ENCODE data around the gene GCN1.

GCN1 gene

DNA sequence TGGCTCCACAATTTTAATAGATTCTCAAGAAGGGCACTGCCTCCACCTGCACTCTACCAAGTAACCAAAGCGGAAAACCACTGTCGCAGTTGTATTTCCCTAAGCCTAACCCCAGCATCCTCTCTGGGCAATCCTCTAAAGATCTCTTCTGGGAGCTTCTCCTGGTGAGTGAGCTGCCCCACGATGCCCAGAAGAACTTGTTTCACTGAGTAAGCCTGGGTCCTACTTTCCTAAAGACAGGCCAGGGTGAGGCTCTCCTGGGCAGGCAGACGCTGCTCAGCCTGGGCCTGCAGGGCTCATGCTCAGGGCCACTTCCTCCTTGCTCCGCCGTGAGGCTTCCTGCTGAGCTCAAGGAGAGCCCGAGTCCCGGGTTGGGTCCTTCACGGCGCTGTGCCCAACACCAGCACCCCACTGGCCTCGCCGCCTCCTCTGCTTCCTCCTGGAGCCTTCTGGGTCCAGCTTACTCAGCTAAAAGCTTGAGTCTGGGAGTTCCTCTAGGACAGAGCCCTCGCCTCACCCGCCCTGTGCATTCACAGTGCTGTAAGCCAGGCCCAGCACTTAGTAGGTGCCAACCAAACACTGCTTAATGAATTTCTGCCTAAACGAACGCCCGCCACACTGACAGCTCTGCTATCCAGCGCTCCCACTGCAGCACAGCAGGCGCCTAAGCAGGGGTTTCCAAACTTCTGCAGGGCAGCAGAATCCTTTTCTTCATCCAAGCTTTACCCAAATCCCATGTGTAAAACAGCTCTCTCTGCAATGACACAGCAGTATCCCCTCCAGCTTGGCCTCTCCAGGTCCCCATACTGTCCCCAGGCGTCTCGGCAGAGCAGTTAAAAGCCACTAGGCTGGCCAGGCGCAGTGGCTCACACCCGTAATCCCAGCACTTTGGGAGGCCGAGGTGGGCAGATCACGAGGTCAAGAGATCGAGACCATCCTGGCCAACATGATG, 83.7 kb downstream of the GCN1 start:
- Histone ChIP-seq H3K4me3 (ENCODE audit: low read length) (peak overlapping the region; percentile 64), H3K79me2 (ENCODE audit: low read length) (peaks cover 92% of the 10 kb centered on the region), H3K27ac (ENCODE audit: low read length) (peak overlapping the region; percentile 57), H3K4me2 (ENCODE audit: low read length) (peak overlapping the region; percentile 83), H3K36me3 (replicated peaks; ENCODE audit: low read depth, low read length) (peaks cover 19% of the 10 kb centered on the region), H3K27me3 (ENCODE audit: low read depth, low read length) (no peaks in the 10 kb centered on the region), H3K9ac (ENCODE audit: low read length) (peak overlapping the region; percentile 58), H3K4me1 (ENCODE audit: low read length) (peaks cover 26% of the 10 kb centered on the region), H3K9me3 (ENCODE audit: insufficient read depth, low read length) (no peaks in the 10 kb centered on the region), H2AFZ (ENCODE audit: low read depth, low read length) (no peak overlapping the region), H4K20me1 (ENCODE audit: insufficient read depth, low read length) (peaks cover 58% of the 10 kb centered on the region)
- TF ChIP-seq EZH2phosphoT487 (IDR thresholded peaks at IDR 0.05; ENCODE audit: low read depth) (no peak), CTCF (IDR thresholded peaks at IDR 0.05; ENCODE audit: low read depth, low read length) (0 out of 2 replicates have a peak, but pooled peaks have one; percentile 4)

DNA sequence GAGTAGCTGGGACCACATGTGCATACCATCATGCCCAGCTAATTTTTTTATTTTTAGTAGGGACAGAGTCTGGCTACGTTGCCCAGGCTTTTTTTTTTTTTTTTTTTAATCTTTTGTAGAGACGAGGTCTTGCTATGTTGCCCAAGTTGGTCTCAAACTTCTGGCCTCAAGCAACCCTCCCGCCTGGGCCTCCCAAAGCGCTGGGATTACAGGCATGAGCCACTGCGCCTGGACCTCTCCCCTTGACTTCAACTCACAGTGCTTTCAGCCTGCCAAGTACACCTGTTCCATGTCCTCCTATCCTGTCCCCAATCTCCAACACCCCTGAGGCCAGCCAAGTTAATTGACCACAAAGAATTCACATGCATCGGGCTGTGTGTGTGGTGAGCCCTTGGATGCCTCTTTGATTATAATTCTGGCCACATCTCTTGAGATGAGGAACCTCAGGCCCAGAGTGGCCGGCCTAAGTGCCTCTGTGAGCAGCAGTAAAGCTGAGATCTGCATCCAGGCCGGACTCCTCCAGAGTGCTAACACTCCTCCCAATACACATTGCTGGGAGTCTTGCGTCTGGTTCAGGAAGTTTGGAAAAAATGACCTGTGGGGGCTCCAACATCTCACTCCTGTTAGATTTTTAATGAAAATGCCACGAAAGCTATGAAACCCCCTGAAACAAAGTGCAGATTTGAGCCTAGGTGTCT, 84.8 kb downstream of the GCN1 start:
- TF ChIP-seq CTCF (IDR thresholded peaks at IDR 0.05; ENCODE audit: low read depth, low read length) = no peak
- TF ChIP-seq EZH2phosphoT487 (IDR thresholded peaks at IDR 0.05; ENCODE audit: low read depth) = no peak
- Histone ChIP-seq H3K27me3 (ENCODE audit: low read depth, low read length) (no peaks in the 10 kb centered on the region), H3K79me2 (ENCODE audit: low read length) (peaks cover 89% of the 10 kb centered on the region), H3K36me3 (replicated peaks; ENCODE audit: low read depth, low read length) (peaks cover 10% of the 10 kb centered on the region), H2AFZ (ENCODE audit: low read depth, low read length) (no peak overlapping the region), H3K4me1 (ENCODE audit: low read length) (peaks cover 16% of the 10 kb centered on the region), H3K4me2 (ENCODE audit: low read length) (peak overlapping the region; percentile 83), H4K20me1 (ENCODE audit: insufficient read depth, low read length) (peaks cover 54% of the 10 kb centered on the region), H3K4me3 (ENCODE audit: low read length) (no peak overlapping the region), H3K9me3 (ENCODE audit: insufficient read depth, low read length) (no peaks in the 10 kb centered on the region), H3K27ac (ENCODE audit: low read length) (no peak overlapping the region), H3K9ac (ENCODE audit: low read length) (peak overlapping the region; percentile 58; the same call in 1 of the 2 replicates)

GRCh38 chr12:120106151-120106550, 88.4 kb downstream of the GCN1 start:
- no peak overlapping the region for H3K4me2 ChIP-seq (ENCODE audit: low read length)
- H3K36me3 ChIP-seq (replicated peaks; ENCODE audit: low read depth, low read length) = peaks cover 11% of the 10 kb centered on the region
- no peak overlapping the region for H3K4me3 ChIP-seq (ENCODE audit: low read length)
- H3K4me1 ChIP-seq (ENCODE audit: low read length) = peaks cover 15% of the 10 kb centered on the region
- no peak overlapping the region for H3K27ac ChIP-seq (ENCODE audit: low read length)
- peaks cover 65% of the 10 kb centered on the region for H4K20me1 ChIP-seq (ENCODE audit: insufficient read depth, low read length)
- H2AFZ ChIP-seq (ENCODE audit: low read depth, low read length) = no peak overlapping the region
- no peak for TF ChIP-seq CTCF (IDR thresholded peaks at IDR 0.05; ENCODE audit: low read depth, low read length)
- H3K27me3 ChIP-seq (ENCODE audit: low read depth, low read length) = no peaks in the 10 kb centered on the region
- peaks cover 92% of the 10 kb centered on the region for H3K79me2 ChIP-seq (ENCODE audit: low read length)
- H3K9ac ChIP-seq (ENCODE audit: low read length) = no peak overlapping the region
- H3K9me3 ChIP-seq (ENCODE audit: insufficient read depth, low read length) = no peaks in the 10 kb centered on the region

DNA sequence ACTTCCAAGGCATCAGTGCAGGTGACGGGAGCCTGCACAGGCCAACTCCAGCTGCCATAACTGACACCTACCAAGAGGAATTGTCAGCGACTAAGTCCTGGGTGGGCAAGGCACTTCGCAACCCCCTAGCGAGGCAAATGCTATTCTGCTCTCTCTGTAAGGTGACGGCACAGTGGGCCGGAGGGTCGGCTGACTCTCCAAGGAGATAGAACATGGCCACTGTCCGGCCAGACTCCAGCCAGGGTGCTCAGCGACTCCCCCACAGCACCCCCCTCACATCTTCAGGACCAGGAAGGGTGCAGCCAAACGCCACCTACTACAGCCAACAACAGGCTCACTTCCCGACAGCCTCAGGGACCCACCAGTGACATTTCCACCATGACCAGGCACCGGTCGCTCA, 91.1 kb downstream of the GCN1 start:
- no peaks in the 10 kb centered on the region for H3K9me3 ChIP-seq (ENCODE audit: insufficient read depth, low read length)
- H3K4me1 ChIP-seq (ENCODE audit: low read length) = no peaks in the 10 kb centered on the region
- no peak for TF ChIP-seq CTCF (IDR thresholded peaks at IDR 0.05; ENCODE audit: low read depth, low read length)
- no peak for TF ChIP-seq EZH2phosphoT487 (IDR thresholded peaks at IDR 0.05; ENCODE audit: low read depth)
- no peak overlapping the region for H2AFZ ChIP-seq (ENCODE audit: low read depth, low read length)
- H3K4me2 ChIP-seq (ENCODE audit: low read length) = no peak overlapping the region
- peaks cover 65% of the 10 kb centered on the region for H4K20me1 ChIP-seq (ENCODE audit: insufficient read depth, low read length)
- H3K27me3 ChIP-seq (ENCODE audit: low read depth, low read length) = no peaks in the 10 kb centered on the region
- peaks cover 14% of the 10 kb centered on the region for H3K36me3 ChIP-seq (replicated peaks; ENCODE audit: low read depth, low read length)
- H3K27ac ChIP-seq (ENCODE audit: low read length) = no peak overlapping the region
- no peak overlapping the region for H3K4me3 ChIP-seq (ENCODE audit: low read length)
- H3K79me2 ChIP-seq (ENCODE audit: low read length) = peaks cover 79% of the 10 kb centered on the region
- no peak overlapping the region for H3K9ac ChIP-seq (ENCODE audit: low read length)

Data from OCI-LY3 (cell line).